ENCODE measurements around the gene ZNF546.

The ZNF546 gene

GRCh38 chr19:40056505-40056904 lies 59.6 kb downstream of the ZNF546 start:
- no peak for DNase-seq

DNA sequence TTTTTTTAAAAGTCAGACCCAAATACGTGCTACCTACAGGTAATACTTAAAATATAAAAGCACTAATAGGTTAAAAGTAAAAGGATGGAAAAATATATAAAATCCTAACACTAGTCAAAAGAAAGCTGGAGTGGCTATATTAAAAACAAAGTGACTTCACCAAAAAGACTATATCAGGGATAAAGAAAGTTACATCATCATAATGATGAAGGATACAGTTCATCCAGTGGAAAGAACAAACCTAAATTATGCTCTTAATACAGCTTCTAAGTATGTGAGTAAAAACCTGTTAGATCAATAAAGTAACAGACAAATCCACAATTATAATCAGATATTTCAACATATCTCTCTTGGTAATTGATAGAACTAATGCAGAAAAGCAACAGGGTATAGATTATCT lies 60.3 kb downstream of the ZNF546 start:
- DNase-seq: no peak

- DNase-seq: no peak
Observed at GRCh38 chr19:40059624-40060023, 62.8 kb downstream of the ZNF546 start.

DNA sequence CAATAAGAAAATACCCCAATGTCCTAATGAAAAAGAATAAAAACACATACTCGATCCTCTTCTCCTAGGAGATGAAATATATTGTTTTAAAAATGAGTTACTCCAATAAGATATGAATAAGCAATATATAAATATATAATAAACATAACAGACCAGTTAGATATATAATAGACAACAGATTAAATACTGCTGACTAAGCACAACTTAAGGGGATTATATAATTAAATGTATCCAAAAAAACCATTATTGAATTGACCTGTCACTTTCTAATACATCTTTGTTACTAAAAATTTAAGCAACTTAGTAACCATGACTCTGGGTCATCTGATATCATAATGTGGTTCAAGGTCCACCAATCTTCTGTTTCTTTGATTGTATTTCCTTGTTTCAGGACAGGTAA lies 73.2 kb downstream of the ZNF546 start:
- no peak for DNase-seq

Data from inflammatory macrophage treated with lipopolysaccharide for 4 hours (primary cell).